Measurements from ENCODE around the gene INSL3.

The INSL3 gene

DNA sequence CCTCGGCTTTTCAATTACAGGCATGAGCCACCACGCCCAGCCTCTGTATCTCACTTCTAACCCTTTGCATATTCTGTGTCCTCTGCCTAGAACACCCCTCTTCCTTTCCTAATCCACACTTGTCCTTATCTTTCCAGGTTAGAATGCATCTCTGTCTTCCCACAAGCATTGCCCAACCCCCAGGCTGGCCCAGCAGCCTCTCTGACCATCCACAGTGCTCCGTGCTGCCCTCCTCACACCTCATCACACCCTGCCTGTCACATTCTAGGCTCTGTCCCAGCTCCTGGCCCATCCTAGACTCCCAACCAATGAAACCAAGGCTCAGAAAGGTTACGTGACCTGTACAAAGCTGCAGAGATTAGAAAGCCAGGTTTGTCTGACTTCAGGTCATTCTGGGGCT is 15.2 kb upstream of the INSL3 start:
- Histone ChIP-seq H3K9me3 (ENCODE audit: insufficient read depth, low read depth, low read length) (peaks cover 5% of the 10 kb centered on the region), H3K79me1 (ENCODE audit: low read length) (no peaks in the 10 kb centered on the region), H2BK5ac (ENCODE audit: low read depth, low read length, poor library complexity) (no peak overlapping the region), H4K12ac (ENCODE audit: low read depth, low read length) (no peak overlapping the region), H3K9ac (ENCODE audit: low read length) (no peak overlapping the region), H3K4me2 (ENCODE audit: low read length) (no peak overlapping the region), H3K27ac (ENCODE audit: low read depth, low read length) (no peak overlapping the region), H3K14ac (ENCODE audit: low read length) (no peak overlapping the region), H3K4ac (ENCODE audit: low read depth, low read length) (no peak overlapping the region), H2AFZ (ENCODE audit: insufficient read depth, low read length, poor library complexity) (no peak overlapping the region), H3K18ac (ENCODE audit: low read length) (no peak overlapping the region), H3K27me3 (ENCODE audit: insufficient read depth, low read length) (peaks cover 4% of the 10 kb centered on the region), H3K4me3 (ENCODE audit: low read depth, low read length) (no peak overlapping the region), H2BK120ac (ENCODE audit: insufficient read depth, low read length, poor library complexity) (no peak overlapping the region), H4K8ac (ENCODE audit: low read depth, low read length) (no peak overlapping the region), H4K91ac (ENCODE audit: low read depth, low read length) (no peak overlapping the region), H3K79me2 (ENCODE audit: control insufficient read depth, insufficient read depth, low read length, poor library complexity) (no peaks in the 10 kb centered on the region), H3K23ac (ENCODE audit: low read length) (no peak overlapping the region), H2AK5ac (ENCODE audit: low read length) (no peak overlapping the region), H2BK12ac (ENCODE audit: low read length) (no peak overlapping the region), H3K36me3 (ENCODE audit: control insufficient read depth in 1 of 2, insufficient read depth in 2 of 2, low read length in 2 of 2) (no peaks in the 10 kb centered on the region), H3K4me1 (ENCODE audit: control insufficient read depth in 1 of 2, insufficient read depth in 2 of 2, low read length in 2 of 2) (peaks cover 0 to 4% of the 10 kb centered on the region in 2 experiments)
- WGBS (ENCODE audit: extremely low coverage, insufficient coverage, insufficient read length): no CpG with 5 or more reads among the region's 4 CpGs
- peak in 1 of 2 donors; percentile 17 for DNase-seq

- H2BK5ac ChIP-seq (ENCODE audit: low read depth, low read length, poor library complexity): no peak overlapping the region
- no peaks in the 10 kb centered on the region for H3K27me3 ChIP-seq (ENCODE audit: insufficient read depth, low read length)
- H3K79me1 ChIP-seq (ENCODE audit: low read length): no peaks in the 10 kb centered on the region
- no peak overlapping the region for H3K4me2 ChIP-seq (ENCODE audit: low read length)
- H3K4me1 ChIP-seq (ENCODE audit: control insufficient read depth in 1 of 2, insufficient read depth in 2 of 2, low read length in 2 of 2): peaks cover under 1 to 4% of the 10 kb centered on the region in 2 experiments
- no peak overlapping the region for H3K4ac ChIP-seq (ENCODE audit: low read depth, low read length)
- H3K18ac ChIP-seq (ENCODE audit: low read length): no peak overlapping the region
- H3K9me3 ChIP-seq (ENCODE audit: insufficient read depth, low read depth, low read length): no peaks in the 10 kb centered on the region
- DNase-seq: peak in 1 of 2 donors; percentile 20
- no peak overlapping the region for H3K9ac ChIP-seq (ENCODE audit: low read length)
- no peak overlapping the region for H4K8ac ChIP-seq (ENCODE audit: low read depth, low read length)
- no peak overlapping the region for H2BK12ac ChIP-seq (ENCODE audit: low read length)
- no peak overlapping the region for H3K27ac ChIP-seq (ENCODE audit: low read depth, low read length)
- H3K36me3 ChIP-seq (ENCODE audit: control insufficient read depth in 1 of 2, insufficient read depth in 2 of 2, low read length in 2 of 2): no peaks in the 10 kb centered on the region
- H2AFZ ChIP-seq (ENCODE audit: insufficient read depth, low read length, poor library complexity): no peak overlapping the region
- H3K23ac ChIP-seq (ENCODE audit: low read length): no peak overlapping the region
- no peak overlapping the region for H4K12ac ChIP-seq (ENCODE audit: low read depth, low read length)
- no peaks in the 10 kb centered on the region for H3K79me2 ChIP-seq (ENCODE audit: control insufficient read depth, insufficient read depth, low read length, poor library complexity)
- no peak overlapping the region for H4K91ac ChIP-seq (ENCODE audit: low read depth, low read length)
- no peak overlapping the region for H2AK5ac ChIP-seq (ENCODE audit: low read length)
- WGBS (ENCODE audit: extremely low coverage, insufficient coverage, insufficient read length): no CpG with 5 or more reads among the region's 8 CpGs
- H3K4me3 ChIP-seq (ENCODE audit: low read depth, low read length): no peak overlapping the region
- no peak overlapping the region for H3K14ac ChIP-seq (ENCODE audit: low read length)
- H2BK120ac ChIP-seq (ENCODE audit: insufficient read depth, low read length, poor library complexity): no peak overlapping the region
Measured at GRCh38 chr19:17835182-17836006, 14.1 kb upstream of the INSL3 start.

GRCh38 chr19:17834350-17835181 is 13.2 kb upstream of the INSL3 start:
- Histone ChIP-seq H3K18ac (ENCODE audit: low read length) (no peak overlapping the region), H3K27me3 (ENCODE audit: insufficient read depth, low read length) (no peaks in the 10 kb centered on the region), H3K27ac (ENCODE audit: low read depth, low read length) (no peak overlapping the region), H3K4me2 (ENCODE audit: low read length) (no peak overlapping the region), H4K12ac (ENCODE audit: low read depth, low read length) (no peak overlapping the region), H3K79me2 (ENCODE audit: control insufficient read depth, insufficient read depth, low read length, poor library complexity) (no peaks in the 10 kb centered on the region), H3K4me3 (ENCODE audit: low read depth, low read length) (no peak overlapping the region), H2BK5ac (ENCODE audit: low read depth, low read length, poor library complexity) (no peak overlapping the region), H3K9me3 (ENCODE audit: insufficient read depth, low read depth, low read length) (no peaks in the 10 kb centered on the region), H4K8ac (ENCODE audit: low read depth, low read length) (no peak overlapping the region), H2BK12ac (ENCODE audit: low read length) (no peak overlapping the region), H3K36me3 (ENCODE audit: control insufficient read depth in 1 of 2, insufficient read depth in 2 of 2, low read length in 2 of 2) (no peaks in the 10 kb centered on the region), H3K79me1 (ENCODE audit: low read length) (peaks cover 2% of the 10 kb centered on the region), H4K91ac (ENCODE audit: low read depth, low read length) (no peak overlapping the region), H3K23ac (ENCODE audit: low read length) (no peak overlapping the region), H3K4me1 (ENCODE audit: control insufficient read depth in 1 of 2, insufficient read depth in 2 of 2, low read length in 2 of 2) (peaks cover 2 to 6% of the 10 kb centered on the region in 2 experiments), H2BK120ac (ENCODE audit: insufficient read depth, low read length, poor library complexity) (no peak overlapping the region), H2AK5ac (ENCODE audit: low read length) (no peak overlapping the region), H3K14ac (ENCODE audit: low read length) (no peak overlapping the region), H2AFZ (ENCODE audit: insufficient read depth, low read length, poor library complexity) (no peak overlapping the region), H3K9ac (ENCODE audit: low read length) (no peak overlapping the region), H3K4ac (ENCODE audit: low read depth, low read length) (no peak overlapping the region)
- no peak for DNase-seq
- WGBS (ENCODE audit: extremely low coverage, insufficient coverage, insufficient read length): no CpG with 5 or more reads among the region's 27 CpGs

GRCh38 chr19:17832443-17833208 is 11.3 kb upstream of the INSL3 start:
- no CpG with 5 or more reads among the region's 17 CpGs for WGBS (ENCODE audit: extremely low coverage, insufficient coverage, insufficient read length)
- Histone ChIP-seq H2BK5ac (ENCODE audit: low read depth, low read length, poor library complexity) (no peak overlapping the region), H3K9ac (ENCODE audit: low read length) (no peak overlapping the region), H3K79me2 (ENCODE audit: control insufficient read depth, insufficient read depth, low read length, poor library complexity) (no peaks in the 10 kb centered on the region), H4K12ac (ENCODE audit: low read depth, low read length) (no peak overlapping the region), H3K14ac (ENCODE audit: low read length) (no peak overlapping the region), H4K8ac (ENCODE audit: low read depth, low read length) (no peak overlapping the region), H3K79me1 (ENCODE audit: low read length) (peaks cover 2% of the 10 kb centered on the region), H3K4me2 (ENCODE audit: low read length) (no peak overlapping the region), H3K27ac (ENCODE audit: low read depth, low read length) (no peak overlapping the region), H3K4me1 (ENCODE audit: control insufficient read depth in 1 of 2, insufficient read depth in 2 of 2, low read length in 2 of 2) (peaks cover 2 to 6% of the 10 kb centered on the region in 2 experiments), H2AFZ (ENCODE audit: insufficient read depth, low read length, poor library complexity) (no peak overlapping the region), H3K36me3 (ENCODE audit: control insufficient read depth in 1 of 2, insufficient read depth in 2 of 2, low read length in 2 of 2) (no peaks in the 10 kb centered on the region), H2AK5ac (ENCODE audit: low read length) (no peak overlapping the region), H4K91ac (ENCODE audit: low read depth, low read length) (no peak overlapping the region), H2BK120ac (ENCODE audit: insufficient read depth, low read length, poor library complexity) (no peak overlapping the region), H3K18ac (ENCODE audit: low read length) (no peak overlapping the region), H3K23ac (ENCODE audit: low read length) (no peak overlapping the region), H3K9me3 (ENCODE audit: insufficient read depth, low read depth, low read length) (no peaks in the 10 kb centered on the region), H3K27me3 (ENCODE audit: insufficient read depth, low read length) (no peaks in the 10 kb centered on the region), H3K4me3 (ENCODE audit: low read depth, low read length) (no peak overlapping the region), H2BK12ac (ENCODE audit: low read length) (no peak overlapping the region), H3K4ac (ENCODE audit: low read depth, low read length) (no peak overlapping the region)
- peak in 1 of 2 donors; percentile 51 for DNase-seq

All from trophoblast cell (in vitro differentiated cells and primary cell).